CD14-positive monocyte (primary cell): ENCODE measurements around the gene VPS26B. TPM values are rescaled to one million over a fixed set of nuclear protein-coding genes. Genes with fewer than 3 reads are reported as not detected.
A peak's percentile ranks its signal among the peaks of the same experiment; 100 is the strongest.
"Not testable (repeated sequence)": the region's sequence is repeated elsewhere in the genome, so short reads cannot be mapped to it uniquely, and the experiment has no call there.

ENCODE experiments used
- DNase-seq, 3 donors: peaks; one replicate each; pipeline ENCODE4 v3.0.0-alpha.2; 2011 to 2022
- H2AFZ ChIP-seq: 2 replicates; pipeline ENCODE4 v1.6.0; 2012; ENCODE audit warnings: mild to moderate bottlenecking, low read depth, low read length, inconsistent platforms; ENCODE audit not compliant: insufficient read depth, poor library complexity, severe bottlenecking
- H3K27ac ChIP-seq, 2 donors: 1 replicate in 1 of 2; 2 replicates in 1 of 2; pipeline ENCODE4 v1.5.1; 2012 to 2013; ENCODE audit warnings: low read length in 2 of 2, control low read depth in 1 of 2, inconsistent platforms in 1 of 2, low read depth in 1 of 2, mild to moderate bottlenecking in 1 of 2
- H3K27me3 ChIP-seq, 2 donors: one replicate each; pipeline versions ENCODE4 v1.6.0 to v1.6.1; 2011 to 2013; ENCODE audit warnings: low read length in 2 of 2; ENCODE audit not compliant: control insufficient read depth in 2 of 2, insufficient read depth in 2 of 2
- H3K36me3 ChIP-seq, 2 donors: replicated peaks in 1 of 2; 1 replicate in 1 of 2; 2 replicates in 1 of 2; pipeline versions ENCODE4 v1.5.1 to v1.6.1; 2012 to 2013; ENCODE audit warnings: low read length in 2 of 2, control low read depth in 1 of 2, inconsistent platforms in 1 of 2, mild to moderate bottlenecking in 1 of 2; ENCODE audit not compliant: insufficient read depth in 2 of 2, control insufficient read depth in 1 of 2
- H3K4me1 ChIP-seq, 2 donors: 1 replicate in 1 of 2; 2 replicates in 1 of 2; pipeline versions ENCODE4 v1.5.1 to v1.6.1; 2012 to 2013; ENCODE audit warnings: low read length in 2 of 2, control low read depth in 1 of 2, inconsistent platforms in 1 of 2, mild to moderate bottlenecking in 1 of 2, moderate library complexity in 1 of 2; ENCODE audit not compliant: insufficient read depth in 2 of 2, control insufficient read depth in 1 of 2
- H3K4me2 ChIP-seq: replicated peaks from 2 replicates; pipeline ENCODE3; 2012; ENCODE audit warnings: low read length, moderate library complexity, mild to moderate bottlenecking; ENCODE audit not compliant: poor library complexity, severe bottlenecking; ENCODE audit errors: extremely low read depth
- H3K4me3 ChIP-seq, 3 experiments: fragments of 200-600 bp in 1 of 3; sonication (generic) in 1 of 3; replicated peaks in 1 of 3; 1 replicate in 2 of 3; 2 replicates in 1 of 3; pipeline ENCODE4 v1.5.1; 2011 to 2013; ENCODE audit warnings: low read length in 3 of 3, mild to moderate bottlenecking in 3 of 3, control low read depth in 2 of 3, low read depth in 2 of 3, inconsistent platforms in 1 of 3, moderate library complexity in 1 of 3
- H3K79me2 ChIP-seq: 2 replicates; pipeline ENCODE4 v1.6.0; 2012; ENCODE audit warnings: mild to moderate bottlenecking, control low read depth, inconsistent platforms, low read length, moderate library complexity; ENCODE audit not compliant: insufficient read depth
- H3K9ac ChIP-seq: 2 replicates; pipeline ENCODE4 v1.6.0; 2017; ENCODE audit warnings: low read length, mild to moderate bottlenecking; ENCODE audit not compliant: insufficient read depth, poor library complexity, severe bottlenecking
- H3K9me3 ChIP-seq, 2 donors: replicated peaks in 1 of 2; 1 replicate in 1 of 2; 2 replicates in 1 of 2; pipeline versions ENCODE4 v1.5.1 to v1.6.1; 2012 to 2013; ENCODE audit warnings: low read length in 2 of 2, control low read depth in 1 of 2; ENCODE audit not compliant: control insufficient read depth in 1 of 2, insufficient read depth in 1 of 2
- H4K20me1 ChIP-seq: 2 replicates; pipeline ENCODE4 v1.6.0; 2012; ENCODE audit warnings: mild to moderate bottlenecking, low read length, control low read depth, moderate library complexity; ENCODE audit not compliant: insufficient read depth
- H3K27ac Mint-ChIP-seq, 7 donors: one replicate each; pipeline ENCODE4 v1.8.0; 2020; ENCODE audit warnings: mild to moderate bottlenecking in 7 of 7, mixed read lengths in 7 of 7, moderate library complexity in 6 of 7, inconsistent platforms in 2 of 7
- H3K27me3 Mint-ChIP-seq, 3 donors: one replicate each; pipeline ENCODE4 v1.8.0; 2021 to 2022; ENCODE audit warnings: low read depth in 3 of 3, mild to moderate bottlenecking in 3 of 3, mixed read lengths in 3 of 3, moderate library complexity in 3 of 3, inconsistent platforms in 1 of 3
- H3K36me3 Mint-ChIP-seq, 2 donors: one replicate each; pipeline ENCODE4 v1.8.0; 2020; ENCODE audit warnings: mixed read lengths in 2 of 2, inconsistent platforms in 1 of 2, mild to moderate bottlenecking in 1 of 2
- H3K4me1 Mint-ChIP-seq: one replicate; pipeline ENCODE4 v1.8.0; 2020; ENCODE audit warnings: mild to moderate bottlenecking, mixed read lengths
- H3K4me3 Mint-ChIP-seq, 2 donors: one replicate each; pipeline ENCODE4 v1.8.0; 2020; ENCODE audit warnings: mild to moderate bottlenecking in 2 of 2, mixed read lengths in 2 of 2, moderate library complexity in 1 of 2
- H3K9me3 Mint-ChIP-seq, 7 donors: one replicate each; pipeline ENCODE4 v1.8.0; 2020 to 2022; ENCODE audit warnings: mixed read lengths in 7 of 7, mild to moderate bottlenecking in 6 of 7, moderate library complexity in 6 of 7, inconsistent platforms in 2 of 7
- WGBS: methylation state at CpG from one replicate; pipeline ENCODE4 v1.1.5; 2013; ENCODE audit warnings: missing lambda C conversion rate; ENCODE audit not compliant: insufficient coverage; 5-methylcytosine and 5-hydroxymethylcytosine counted together
- intact Hi-C, 2 donors: fragments of 100-400 bp; cut with micrococcal nuclease; formaldehyde crosslinking; loops; one replicate each; pipeline versions ENCODE4 v1.15.0 to v1.15.1; 2023
- polyA plus RNA-seq, 3 donors: library from polyadenylated mRNA; depleted of rRNA in 1 of 3; unstranded in 2 of 3; stranded (reverse) in 1 of 3; fragments of 300-500 nt in 2 of 3; fragments of >200 nt in 1 of 3; fragmentation: Illumina TruSeq in 2 of 3; gene quantifications; 1 replicate in 2 of 3; 2 replicates in 1 of 3; pipeline ENCODE4 v1.2.3, GENCODE V29; 2012 to 2021
- TF ChIP-seq, protein P1 (sequence below): fragments of 200-600 bp; IDR thresholded peaks from one replicate; pipeline ENCODE4 v1.8.0; 2022; ENCODE audit warnings: antibody characterized with exemption, mild to moderate bottlenecking

Gene VPS26B
- polyA plus RNA-seq, 3 donors, result 30.4 to 38.4 (median 34.3) TPM

- no peaks in the 10 kb centered on the region for H3K79me2 ChIP-seq
- H4K20me1 ChIP-seq, result no peaks in the 10 kb centered on the region
- no peak overlapping the region for H3K4me3 ChIP-seq
- TF ChIP-seq, protein P1, sequence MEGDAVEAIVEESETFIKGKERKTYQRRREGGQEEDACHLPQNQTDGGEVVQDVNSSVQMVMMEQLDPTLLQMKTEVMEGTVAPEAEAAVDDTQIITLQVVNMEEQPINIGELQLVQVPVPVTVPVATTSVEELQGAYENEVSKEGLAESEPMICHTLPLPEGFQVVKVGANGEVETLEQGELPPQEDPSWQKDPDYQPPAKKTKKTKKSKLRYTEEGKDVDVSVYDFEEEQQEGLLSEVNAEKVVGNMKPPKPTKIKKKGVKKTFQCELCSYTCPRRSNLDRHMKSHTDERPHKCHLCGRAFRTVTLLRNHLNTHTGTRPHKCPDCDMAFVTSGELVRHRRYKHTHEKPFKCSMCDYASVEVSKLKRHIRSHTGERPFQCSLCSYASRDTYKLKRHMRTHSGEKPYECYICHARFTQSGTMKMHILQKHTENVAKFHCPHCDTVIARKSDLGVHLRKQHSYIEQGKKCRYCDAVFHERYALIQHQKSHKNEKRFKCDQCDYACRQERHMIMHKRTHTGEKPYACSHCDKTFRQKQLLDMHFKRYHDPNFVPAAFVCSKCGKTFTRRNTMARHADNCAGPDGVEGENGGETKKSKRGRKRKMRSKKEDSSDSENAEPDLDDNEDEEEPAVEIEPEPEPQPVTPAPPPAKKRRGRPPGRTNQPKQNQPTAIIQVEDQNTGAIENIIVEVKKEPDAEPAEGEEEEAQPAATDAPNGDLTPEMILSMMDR, result no peak
- no peaks in the 10 kb centered on the region for H3K9me3 ChIP-seq
- no peak overlapping the region for H3K27ac ChIP-seq
- no peak overlapping the region for H2AFZ ChIP-seq
- H3K4me2 ChIP-seq, result no peak overlapping the region
- H3K27me3 Mint-ChIP-seq, result no peaks in the 10 kb centered on the region
- H3K36me3 ChIP-seq, result peaks cover 68 to 99% of the 10 kb centered on the region in 2 donors
- H3K27ac Mint-ChIP-seq, result peak overlapping the region in 1 of 7 donors; percentile 39
- no peak overlapping the region for H3K4me3 Mint-ChIP-seq
- 100% methylated on average over 2 of the region's 5 CpGs for WGBS
- no peaks in the 10 kb centered on the region for H3K9me3 Mint-ChIP-seq
- no peaks in the 10 kb centered on the region for H3K27me3 ChIP-seq
- H3K36me3 Mint-ChIP-seq, result peaks cover 76 to 81% of the 10 kb centered on the region in 2 donors
- DNase-seq, result no peak
- H3K9ac ChIP-seq, result no peak overlapping the region
- no peaks in the 10 kb centered on the region for H3K4me1 ChIP-seq
- H3K4me1 Mint-ChIP-seq, result no peaks in the 10 kb centered on the region
- intact Hi-C loops, result no loop called here
Measured at GRCh38 chr11:134178032-134178674, 46.3 kb upstream of the VPS26B start.

DNA sequence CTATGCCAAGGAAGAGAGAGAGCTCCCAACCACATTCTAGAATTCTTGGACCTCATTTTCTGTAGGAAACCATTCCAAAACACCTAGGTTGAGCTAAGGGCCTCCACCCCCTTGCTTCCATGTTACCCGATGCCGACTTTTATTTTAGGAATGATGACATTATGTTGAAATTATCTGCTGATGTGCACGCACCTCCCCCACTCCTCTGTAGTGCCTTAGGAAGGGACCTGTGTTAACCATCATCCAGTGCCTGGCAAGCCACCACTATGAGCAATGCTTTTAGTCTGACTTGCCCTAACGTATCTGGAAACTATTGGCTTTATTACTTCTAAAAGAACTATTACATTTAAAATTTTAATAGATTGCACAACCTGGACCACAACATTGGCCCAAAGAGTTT lies 42.8 kb upstream of the VPS26B start:
- Histone ChIP-seq H3K27ac (no peak overlapping the region), H3K4me3 (no peak overlapping the region), H3K27me3 (no peaks in the 10 kb centered on the region), H3K4me1 (no peaks in the 10 kb centered on the region), H3K36me3 (peaks cover 57 to 96% of the 10 kb centered on the region in 2 donors), H2AFZ (no peak overlapping the region), H3K9me3 (no peaks in the 10 kb centered on the region), H3K79me2 (no peaks in the 10 kb centered on the region), H3K4me2 (no peak overlapping the region), H3K9ac (no peak overlapping the region), H4K20me1 (no peaks in the 10 kb centered on the region)
- no peak overlapping the region for H3K4me3 Mint-ChIP-seq
- intact Hi-C loops, result no loop called here
- no peaks in the 10 kb centered on the region for H3K9me3 Mint-ChIP-seq
- TF ChIP-seq, protein P1, result no peak
- no peaks in the 10 kb centered on the region for H3K27me3 Mint-ChIP-seq
- no peak for DNase-seq
- no peaks in the 10 kb centered on the region for H3K4me1 Mint-ChIP-seq
- WGBS, result no CpG with 5 or more reads among the region's 4 CpGs
- no peak overlapping the region for H3K27ac Mint-ChIP-seq
- H3K36me3 Mint-ChIP-seq, result peaks cover 72 to 77% of the 10 kb centered on the region in 2 donors

- WGBS, result 96% methylated on average over 8 of the region's 8 CpGs
- H2AFZ ChIP-seq, H3K79me2 ChIP-seq, H3K4me3 Mint-ChIP-seq, H3K9me3 Mint-ChIP-seq, H3K9ac ChIP-seq, H4K20me1 ChIP-seq, H3K27me3 Mint-ChIP-seq, H3K4me2 ChIP-seq, intact Hi-C loops, H3K4me1 Mint-ChIP-seq, H3K9me3 ChIP-seq, H3K27me3 ChIP-seq, H3K27ac ChIP-seq, DNase-seq, H3K4me3 ChIP-seq, H3K4me1 ChIP-seq: not testable (repeated sequence)
- peaks cover 66 to 94% of the 10 kb centered on the region in 2 donors for H3K36me3 ChIP-seq
- Mint-ChIP-seq H3K27ac (peak overlapping the region in 1 of 7 donors; percentile 51), H3K36me3 (peaks cover 77 to 92% of the 10 kb centered on the region in 2 donors)
Measured at GRCh38 chr11:134188092-134188491, 36.4 kb upstream of the VPS26B start.
